ENCODE results near the gene STRADB.
"Not testable (repeated sequence)": the region's sequence is repeated elsewhere in the genome, so short reads cannot be mapped to it uniquely, and the experiment has no call there.

STRADB gene

DNA sequence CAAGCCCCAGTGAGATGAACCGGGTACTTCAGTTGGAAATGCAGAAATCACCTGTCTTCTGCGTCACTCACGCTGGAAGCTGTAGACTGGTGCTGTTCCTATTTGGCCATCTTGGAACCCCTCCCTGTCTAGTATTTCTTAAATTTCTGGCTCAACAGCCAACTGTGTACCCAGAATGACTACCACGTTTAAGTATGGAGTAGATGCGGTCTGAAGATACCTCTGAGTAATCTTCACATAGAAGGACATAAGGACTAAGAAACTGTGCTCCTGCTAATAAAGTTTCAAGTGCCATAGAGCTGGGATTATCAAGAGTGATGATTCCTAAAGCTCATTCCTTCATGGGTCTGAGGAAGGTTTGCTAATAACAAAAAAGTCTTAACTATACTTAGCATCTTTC, 20.7 kb upstream of the STRADB start:
- DNase-seq (ENCODE audit: low read depth in 2 of 2): no peak

GRCh38 chr2:201432038-201432620, 19.4 kb upstream of the STRADB start:
- no peak for DNase-seq (ENCODE audit: low read depth in 2 of 2)

DNA sequence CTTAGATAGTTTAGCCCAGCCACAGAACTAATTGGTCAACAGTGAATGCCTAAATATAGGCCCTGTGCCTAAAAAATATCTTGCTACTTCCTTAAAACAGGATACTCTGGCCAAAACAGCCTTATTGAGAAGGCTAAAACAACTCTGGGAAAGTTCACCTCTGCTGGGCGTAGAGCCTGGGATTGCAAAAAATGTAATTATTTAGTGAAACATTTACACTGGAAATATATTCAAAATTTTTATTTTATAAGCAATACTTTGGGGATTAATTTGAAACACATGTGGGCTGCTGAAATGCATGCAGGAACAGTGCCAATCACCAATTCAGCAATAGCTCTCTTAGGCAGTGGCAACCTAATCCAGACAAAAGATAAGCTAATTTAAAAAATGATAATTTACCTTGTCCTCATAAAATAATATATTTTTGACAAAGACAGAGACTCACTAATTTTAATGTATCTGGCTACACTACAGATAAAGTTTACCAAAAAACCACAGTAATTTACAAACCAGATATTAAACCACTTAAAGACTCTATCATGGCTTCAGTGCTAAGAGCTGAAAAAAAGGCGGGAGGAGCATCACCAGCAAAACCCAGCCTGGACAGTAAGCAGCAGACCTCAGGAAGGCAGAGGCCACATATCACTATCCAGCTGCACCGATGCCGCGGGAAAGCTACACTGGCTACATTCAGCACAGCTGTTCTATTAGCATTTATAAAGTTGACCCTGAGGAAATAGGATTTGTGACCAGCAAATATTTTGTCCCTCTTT, 18.7 kb upstream of the STRADB start:
- no peak for DNase-seq (ENCODE audit: low read depth in 2 of 2)

DNA sequence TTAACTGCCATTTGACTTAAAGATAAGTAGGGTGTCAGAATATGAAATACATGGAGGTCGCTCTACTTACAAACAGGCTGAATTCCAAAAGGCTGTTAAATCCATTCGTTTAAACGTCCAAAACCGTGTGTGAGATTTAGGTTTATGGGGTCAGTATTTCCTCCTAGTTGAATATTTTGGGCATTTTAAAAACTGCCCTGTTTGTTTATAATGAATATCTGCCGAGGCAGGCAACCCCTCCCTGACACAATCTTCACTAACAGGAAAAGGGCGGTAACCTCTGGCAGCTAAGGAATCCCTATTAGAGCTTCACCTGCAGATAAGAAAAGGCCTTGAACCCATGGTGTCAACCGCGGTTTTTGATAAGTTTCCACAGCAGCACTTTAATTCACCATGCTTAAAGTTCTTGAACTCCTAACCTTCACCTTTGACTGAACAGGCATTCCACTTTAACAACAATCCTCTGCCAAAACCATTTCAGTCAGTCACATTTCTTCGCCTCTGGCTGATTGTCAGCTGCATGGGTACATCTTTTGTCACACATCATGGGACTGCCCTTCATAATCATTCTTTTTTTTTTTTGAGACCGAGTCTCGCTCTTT, 18.0 kb upstream of the STRADB start:
- DNase-seq (ENCODE audit: low read depth in 2 of 2): no peak

- no peak for DNase-seq (ENCODE audit: low read depth in 2 of 2)
Observed at GRCh38 chr2:201436141-201436540, 15.4 kb upstream of the STRADB start.

DNA sequence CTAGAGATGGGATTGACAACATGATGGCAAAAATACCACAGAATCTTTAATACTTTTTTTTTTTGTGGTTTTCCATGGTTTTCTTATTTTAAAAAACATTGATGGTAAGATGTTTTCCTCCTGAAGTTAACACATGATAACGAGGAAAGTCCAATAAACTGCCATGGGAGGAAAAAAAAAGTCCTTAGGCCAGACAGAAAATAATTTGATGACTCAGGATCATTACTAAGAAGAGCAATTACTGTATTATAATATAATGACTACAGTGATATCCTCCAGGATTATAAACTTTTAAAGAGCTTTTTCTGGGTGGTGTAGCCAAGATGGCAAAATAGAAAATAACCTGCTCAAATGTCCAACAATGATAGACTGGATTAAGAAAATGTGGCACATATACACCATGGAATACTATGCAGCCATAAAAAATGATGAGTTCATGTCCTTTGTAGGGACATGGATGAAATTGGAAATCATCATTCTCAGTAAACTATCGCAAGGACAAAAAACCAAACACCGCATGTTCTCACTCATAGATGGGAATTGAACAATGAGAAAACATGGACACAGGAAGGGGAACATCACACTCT, 12.1 kb upstream of the STRADB start:
- not testable (repeated sequence) for DNase-seq (ENCODE audit: low read depth in 2 of 2)

DNA sequence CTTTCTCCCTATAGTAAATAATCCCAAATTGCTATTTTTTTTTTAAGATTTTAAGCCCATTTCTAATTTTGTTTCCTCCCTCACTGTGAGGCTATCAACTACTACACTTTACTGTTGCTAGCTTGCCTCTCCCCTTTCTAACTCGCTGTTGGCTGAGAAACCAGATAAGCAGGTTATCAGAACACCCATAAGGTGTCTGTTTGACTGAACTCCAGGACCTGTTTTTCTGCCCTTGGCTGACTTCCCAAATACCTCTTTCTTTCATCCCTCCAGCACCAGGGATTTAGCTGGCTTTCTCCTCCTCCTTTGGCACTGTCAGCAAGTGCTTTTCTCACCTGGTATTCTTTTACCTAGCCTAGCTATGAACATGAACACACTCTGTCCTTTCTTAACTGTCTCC, 11.4 kb upstream of the STRADB start:
- no peak for DNase-seq (ENCODE audit: low read depth in 2 of 2)

- DNase-seq (ENCODE audit: low read depth in 2 of 2): no peak
Observed at GRCh38 chr2:201441409-201441808, 10.1 kb upstream of the STRADB start.

DNA sequence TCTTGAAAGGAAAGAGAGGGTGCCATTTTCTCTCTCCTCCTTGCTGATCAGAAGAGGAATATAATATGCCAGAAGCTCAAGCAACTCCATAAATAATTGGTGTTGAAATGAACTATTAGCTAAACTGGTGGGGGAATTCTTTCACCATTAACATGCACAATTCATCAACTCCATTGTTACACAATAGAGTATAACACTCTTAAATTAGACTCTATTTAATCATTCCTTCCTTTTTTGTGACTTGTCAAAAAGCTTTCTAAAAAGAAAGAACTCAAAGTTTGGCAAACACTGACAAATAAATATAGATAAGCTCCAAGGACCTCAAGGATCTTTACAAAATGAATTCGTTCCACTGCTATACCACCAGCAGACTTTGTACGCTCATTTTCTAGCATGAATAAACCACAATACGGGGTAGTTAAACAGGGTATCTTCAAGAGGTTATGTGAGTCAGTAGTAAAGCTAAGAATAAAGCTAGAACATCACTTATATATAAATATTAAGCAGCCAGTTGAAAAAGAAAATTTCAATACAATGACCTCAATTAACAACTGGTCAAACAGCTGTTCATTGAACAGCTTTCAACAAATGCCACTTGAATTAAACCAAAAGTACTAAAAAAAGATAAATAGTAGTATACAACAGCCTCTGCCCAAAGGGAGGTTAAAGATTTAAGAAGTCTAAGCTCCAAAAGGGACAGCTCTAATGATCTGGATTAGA, 6.6 kb upstream of the STRADB start:
- DNase-seq (ENCODE audit: low read depth in 2 of 2): peak in 1 of 2 experiments; percentile 55

DNA sequence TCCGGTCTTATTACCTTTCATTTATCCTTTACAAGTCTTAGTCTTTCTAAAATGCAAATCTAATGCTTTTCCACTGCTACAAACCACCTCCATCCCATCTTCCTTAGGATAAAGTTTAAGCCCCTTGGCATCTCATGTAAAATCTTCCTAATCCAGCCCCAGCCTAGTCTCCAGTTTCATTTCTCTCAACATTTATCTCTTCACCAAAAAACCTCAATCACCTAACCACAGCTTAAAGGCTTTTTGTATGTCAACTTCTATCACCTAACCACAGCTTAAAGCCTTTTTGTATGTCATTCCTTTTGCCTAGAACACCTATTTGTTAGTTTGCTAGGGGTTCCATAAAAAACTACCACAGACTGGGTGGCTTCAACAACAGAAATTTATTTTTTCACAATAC, 4.5 kb upstream of the STRADB start:
- DNase-seq (ENCODE audit: low read depth in 2 of 2): no peak

GRCh38 chr2:201448061-201448460, 3.5 kb upstream of the STRADB start:
- DNase-seq (ENCODE audit: low read depth in 2 of 2): no peak

GRCh38 chr2:201448701-201449100, 2.8 kb upstream of the STRADB start:
- no peak for DNase-seq (ENCODE audit: low read depth in 2 of 2)

- no peak for DNase-seq (ENCODE audit: low read depth in 2 of 2)
Observed at GRCh38 chr2:201450954-201451291, 617 bp upstream of the STRADB start.

GRCh38 chr2:201452058-201452921, 750 bp downstream of the STRADB start:
- no peak for DNase-seq (ENCODE audit: low read depth in 2 of 2)

GRCh38 chr2:201452922-201453643, 1.5 kb downstream of the STRADB start:
- DNase-seq (ENCODE audit: low read depth in 2 of 2): no peak

- DNase-seq (ENCODE audit: low read depth in 2 of 2): no peak
Observed at GRCh38 chr2:201458381-201458780, 6.8 kb downstream of the STRADB start.

- DNase-seq (ENCODE audit: low read depth in 2 of 2): no peak
Observed at GRCh38 chr2:201460532-201460931, 9.0 kb downstream of the STRADB start.

GRCh38 chr2:201464547-201464946, 13.0 kb downstream of the STRADB start:
- DNase-seq (ENCODE audit: low read depth in 2 of 2): no peak

DNA sequence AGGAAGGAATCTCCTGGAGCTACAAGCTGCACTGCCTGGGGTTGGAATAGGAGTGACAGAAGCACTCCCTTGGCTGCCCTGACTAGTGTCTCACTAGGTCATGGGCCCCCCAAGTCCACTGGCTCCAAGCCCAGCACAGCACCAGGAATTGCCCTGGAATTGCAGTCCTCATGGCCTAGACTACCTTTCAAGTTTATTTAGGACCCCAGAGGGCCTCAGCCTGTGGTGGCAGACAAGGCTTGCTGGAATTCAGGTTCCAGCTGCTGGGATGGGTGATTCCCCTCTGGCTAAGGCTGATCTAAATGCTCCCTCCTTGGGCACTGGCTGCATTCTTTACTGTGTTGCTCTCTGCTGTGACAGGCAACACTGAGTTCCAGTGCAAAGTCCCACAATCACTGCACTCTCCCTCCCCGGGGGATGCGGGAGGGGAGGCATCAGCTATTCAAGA, 14.0 kb downstream of the STRADB start:
- DNase-seq (ENCODE audit: low read depth in 2 of 2): no peak

GRCh38 chr2:201466050-201466675, 14.6 kb downstream of the STRADB start:
- DNase-seq (ENCODE audit: low read depth in 2 of 2): no peak
